DMS79 (cell line): Measurements from ENCODE around the gene C21orf58.
"Not testable (repeated sequence)": the region's sequence is repeated elsewhere in the genome, so short reads cannot be mapped to it uniquely, and the experiment has no call there.

Source experiments
- DNase-seq: peaks from one replicate; lab custom pipeline; 2025; lab: John Stamatoyannopoulos, UW

C21orf58 gene

DNA sequence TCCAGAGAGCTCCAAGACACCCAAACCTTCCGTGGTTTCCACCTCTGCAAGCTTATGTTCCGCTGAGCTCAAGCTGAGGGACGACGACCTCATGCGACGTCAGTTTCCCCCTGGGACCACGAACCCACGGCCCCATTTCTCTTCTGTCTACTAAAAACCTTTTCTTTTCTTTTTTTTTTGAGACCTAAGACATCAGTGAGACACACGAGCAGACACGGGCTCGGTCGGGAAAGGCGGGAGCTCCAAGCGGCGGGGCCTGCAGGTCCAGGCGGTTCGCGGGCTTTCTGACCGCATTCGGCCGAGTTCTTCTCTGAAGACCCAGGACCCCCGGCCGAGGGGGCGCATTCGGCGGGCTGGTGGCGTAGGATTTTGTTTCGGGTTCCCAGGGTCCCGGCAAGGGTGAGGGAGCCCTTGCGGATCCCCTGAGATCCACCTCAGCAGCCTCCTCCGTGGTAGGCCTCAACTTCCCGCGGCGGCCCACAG lies 402 bp downstream of the C21orf58 start:
- no peak for DNase-seq

DNA sequence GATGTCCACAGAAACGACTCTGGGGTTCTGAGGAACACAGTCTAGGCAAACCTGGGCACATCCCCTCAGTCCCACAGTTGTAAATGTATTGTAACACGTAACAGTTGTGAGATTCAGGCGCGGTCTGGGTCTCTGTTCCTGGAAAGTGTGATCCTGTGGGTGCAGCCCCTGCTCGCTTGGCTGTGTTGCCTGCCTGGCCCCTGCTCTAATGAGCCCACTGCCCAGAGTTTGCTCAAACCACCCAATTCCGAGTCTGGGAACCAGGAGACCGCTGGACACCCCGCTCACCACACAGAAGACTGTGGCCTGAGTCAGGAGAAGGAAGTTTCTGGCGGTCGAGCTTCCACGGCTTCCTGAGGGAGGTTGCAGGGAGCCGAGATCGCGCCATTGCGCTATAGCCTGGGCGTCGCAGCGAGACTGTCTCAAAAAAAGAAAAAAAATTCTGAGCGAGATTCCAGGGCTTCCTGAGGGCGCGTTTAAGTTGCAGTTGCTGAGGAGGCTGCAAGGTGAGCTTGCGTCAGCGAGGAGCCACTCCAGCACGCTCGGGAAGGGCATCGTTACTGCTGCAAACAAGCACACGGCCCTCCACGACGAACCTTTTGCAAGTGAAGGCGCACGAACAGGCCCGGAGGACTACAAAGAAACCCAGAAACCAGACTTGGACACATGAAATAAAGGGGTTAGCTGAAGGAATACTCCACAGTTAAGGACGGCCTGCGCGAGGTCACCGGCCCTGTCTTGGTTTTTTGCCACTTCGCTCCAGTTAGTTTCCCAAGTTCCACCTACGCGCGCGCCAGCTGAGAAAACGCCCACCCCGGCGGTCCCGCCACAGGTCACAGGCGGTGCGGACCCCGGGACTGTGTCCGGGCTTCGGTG lies 1.1 kb downstream of the C21orf58 start:
- no peak for DNase-seq

DNA sequence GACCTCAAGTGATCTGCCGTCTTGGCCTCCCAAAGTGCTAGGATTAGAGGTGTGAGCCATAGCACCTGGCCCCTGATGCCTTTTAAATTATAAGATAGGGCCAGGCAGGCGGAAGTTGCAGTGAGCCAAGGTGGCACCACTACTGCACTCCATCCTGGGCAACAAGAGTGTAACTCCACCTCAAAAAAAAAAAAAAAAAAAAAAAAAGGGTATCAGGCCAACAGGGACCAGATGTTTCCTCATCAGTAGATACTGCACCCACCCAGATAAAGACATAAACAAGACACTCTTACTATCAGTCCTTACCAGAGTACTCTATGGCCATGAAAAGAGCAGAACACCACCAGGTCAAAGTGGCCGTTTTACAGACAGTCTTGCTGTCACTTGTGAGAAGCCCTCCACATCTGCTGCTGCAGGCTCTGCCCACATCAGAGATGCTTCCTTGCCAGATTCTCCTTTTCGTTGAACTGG lies 3.3 kb downstream of the C21orf58 start:
- DNase-seq: no peak

DNA sequence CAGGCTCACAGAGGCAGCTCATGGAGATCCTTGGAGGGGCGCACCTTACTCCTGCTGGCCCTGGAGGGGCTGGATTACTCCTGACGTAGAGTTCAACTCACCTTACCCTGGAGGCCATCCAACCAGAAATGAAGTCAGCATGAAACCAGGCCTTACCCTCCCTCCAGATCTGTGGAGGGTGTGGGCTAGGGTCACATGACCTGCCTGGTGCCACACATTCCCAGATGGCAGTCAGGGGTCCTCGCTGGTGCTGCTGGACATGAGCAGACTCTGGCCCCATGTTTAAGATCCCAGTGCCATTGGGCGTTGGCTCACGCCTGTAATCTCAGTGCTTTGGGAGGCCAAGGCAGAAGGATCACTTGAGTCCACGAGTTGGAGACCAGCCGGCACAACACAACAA lies 4.5 kb downstream of the C21orf58 start:
- no peak for DNase-seq

DNA sequence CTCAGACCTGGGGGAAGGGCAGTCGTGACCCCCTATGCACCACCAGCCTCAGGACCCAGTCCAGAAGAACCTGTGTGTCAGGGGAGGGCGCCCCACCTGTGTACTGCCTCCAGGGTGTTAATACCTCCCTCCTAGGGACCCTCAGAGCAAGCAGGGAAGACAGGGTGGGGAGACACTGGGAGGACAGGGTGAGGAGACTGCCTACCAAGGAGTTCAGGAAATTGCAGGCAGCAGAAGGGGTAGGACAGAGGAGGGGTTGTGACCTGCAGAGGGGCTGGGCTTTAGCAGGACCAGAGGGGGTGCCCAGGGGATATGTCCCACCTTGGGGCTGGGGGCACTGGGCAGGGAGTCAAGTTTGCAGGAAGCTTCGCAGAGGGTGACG lies 5.2 kb downstream of the C21orf58 start:
- no peak for DNase-seq

DNA sequence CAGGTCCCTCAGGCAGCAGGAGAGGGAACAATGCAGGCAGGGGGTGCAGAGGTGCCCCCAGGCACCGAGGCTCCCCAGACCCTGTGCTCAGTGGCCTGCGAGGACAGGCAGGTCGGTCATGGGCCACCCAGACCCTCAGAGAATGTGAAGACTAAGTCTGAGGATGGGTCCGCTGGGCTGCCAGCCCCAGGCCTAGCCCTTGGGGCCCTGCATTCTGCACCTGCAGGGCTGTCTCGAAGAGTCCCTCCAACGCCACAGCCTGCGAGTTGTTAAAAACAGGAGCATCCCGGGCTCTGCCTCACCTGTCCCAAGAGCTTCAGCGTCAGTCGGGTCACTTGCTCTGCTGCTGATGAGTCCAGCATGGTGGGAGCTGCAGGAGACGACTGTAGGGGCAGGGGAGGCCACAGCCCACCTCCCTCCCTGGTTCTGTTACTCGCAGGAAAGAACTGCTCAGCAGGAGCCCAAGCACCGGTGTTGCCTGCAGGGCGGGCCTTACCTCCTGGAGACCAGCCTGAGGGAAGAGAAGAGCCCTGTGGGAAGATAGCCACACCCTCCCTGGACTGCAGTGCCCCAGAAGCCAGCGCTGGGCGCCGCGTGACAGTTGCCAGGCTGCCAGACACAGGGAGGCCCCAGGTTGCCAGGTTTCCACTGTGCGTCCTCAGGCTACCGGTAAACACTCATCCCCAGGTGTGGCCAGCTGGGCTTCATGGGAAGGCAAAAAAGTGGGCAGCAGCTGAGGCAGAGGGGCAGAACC lies 5.8 kb downstream of the C21orf58 start:
- peak; percentile 10 for DNase-seq

DNA sequence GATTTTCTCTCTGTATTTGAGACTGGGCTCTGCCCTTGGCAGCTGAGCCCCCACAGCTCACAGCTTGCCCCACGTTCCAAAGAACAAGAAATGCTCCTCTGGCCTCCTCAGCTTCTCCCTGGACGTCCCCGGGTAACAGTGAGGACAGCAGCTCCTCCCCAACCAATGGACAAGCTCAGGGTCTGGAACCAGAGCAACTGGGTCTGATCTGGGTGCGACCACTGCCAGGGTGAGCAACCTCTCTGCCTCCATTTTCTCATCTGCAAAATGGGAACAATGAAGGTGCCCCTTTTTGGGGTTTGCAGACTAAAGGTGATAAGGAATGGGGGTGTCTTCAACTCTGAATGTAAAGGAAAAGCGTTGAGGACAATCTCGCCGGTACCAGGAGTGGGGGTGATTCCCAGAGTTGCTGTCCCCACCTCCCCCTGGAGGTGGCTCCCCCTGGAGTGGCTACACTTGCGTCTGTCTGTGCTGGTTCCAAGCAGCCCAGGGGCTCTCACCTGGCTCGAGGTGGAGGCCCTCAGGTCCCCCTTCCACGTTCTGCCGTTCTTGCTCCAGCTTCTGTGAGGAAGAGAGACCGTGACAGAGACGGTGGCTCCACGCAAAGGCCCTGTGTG lies 6.9 kb downstream of the C21orf58 start:
- no peak for DNase-seq

DNA sequence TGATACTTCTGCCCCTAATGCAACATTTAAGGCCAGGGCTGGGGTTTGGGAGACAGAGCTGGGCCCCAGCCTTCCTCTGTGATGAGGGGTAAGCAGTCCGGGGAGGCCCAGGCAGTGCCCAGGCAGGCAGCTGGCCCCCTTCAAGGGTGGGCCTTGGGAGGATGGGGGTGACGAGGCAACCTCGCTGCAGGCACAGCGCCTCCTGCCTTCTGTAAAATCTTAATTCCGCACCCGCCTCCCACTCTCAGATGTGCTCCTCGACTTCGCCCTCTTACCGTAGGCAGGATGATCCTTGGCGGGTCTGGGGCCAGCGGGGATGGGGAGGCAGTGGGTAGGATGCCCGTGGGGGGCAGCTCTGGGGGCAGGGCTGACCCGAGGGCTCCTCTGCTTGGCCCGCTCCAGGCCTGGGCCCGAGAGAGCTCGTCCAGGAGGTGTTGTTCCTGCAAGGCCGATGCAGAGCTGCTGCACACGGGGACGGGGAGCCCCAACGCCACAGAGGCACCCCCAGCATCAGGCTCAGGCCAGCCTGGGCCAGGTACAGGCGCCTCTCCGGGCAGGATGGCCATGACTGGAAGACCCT lies 9.1 kb downstream of the C21orf58 start:
- no peak for DNase-seq

DNA sequence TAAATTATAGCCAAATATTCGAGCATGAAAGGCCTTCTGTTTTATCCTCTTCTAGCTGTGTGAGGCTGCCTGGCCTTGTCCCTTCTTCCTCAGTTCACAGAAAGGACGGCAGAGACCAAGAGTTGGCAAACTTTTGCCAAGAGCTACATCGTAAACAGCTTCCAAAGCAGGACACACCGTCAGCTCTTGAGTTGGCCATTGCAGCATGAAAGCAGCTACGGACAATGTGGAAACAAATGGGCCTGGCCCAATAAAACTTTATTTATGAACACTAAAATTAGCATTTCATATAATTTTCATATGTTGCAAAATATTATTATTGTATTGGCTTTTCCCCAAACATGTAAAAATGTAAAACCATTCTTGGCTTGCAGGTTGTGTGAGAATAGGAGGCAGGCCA lies 10.7 kb downstream of the C21orf58 start:
- no peak for DNase-seq

DNA sequence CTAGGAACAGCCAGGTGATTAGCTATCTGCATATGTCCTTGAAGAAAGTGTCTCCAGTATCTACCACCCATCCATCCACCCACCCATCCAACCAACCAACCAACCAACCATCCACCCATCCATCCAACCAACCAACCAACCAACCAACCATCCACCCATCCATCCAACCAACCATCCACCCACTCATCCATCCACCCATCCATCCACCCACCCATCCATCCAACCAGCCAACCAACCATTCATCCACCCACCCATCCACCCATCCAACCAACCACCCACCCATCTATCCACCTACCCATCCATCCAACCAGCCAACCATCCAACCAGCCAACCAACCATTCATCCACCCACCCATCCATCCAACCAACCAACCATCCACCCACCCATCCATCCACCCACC lies 12.1 kb downstream of the C21orf58 start:
- no peak for DNase-seq

DNA sequence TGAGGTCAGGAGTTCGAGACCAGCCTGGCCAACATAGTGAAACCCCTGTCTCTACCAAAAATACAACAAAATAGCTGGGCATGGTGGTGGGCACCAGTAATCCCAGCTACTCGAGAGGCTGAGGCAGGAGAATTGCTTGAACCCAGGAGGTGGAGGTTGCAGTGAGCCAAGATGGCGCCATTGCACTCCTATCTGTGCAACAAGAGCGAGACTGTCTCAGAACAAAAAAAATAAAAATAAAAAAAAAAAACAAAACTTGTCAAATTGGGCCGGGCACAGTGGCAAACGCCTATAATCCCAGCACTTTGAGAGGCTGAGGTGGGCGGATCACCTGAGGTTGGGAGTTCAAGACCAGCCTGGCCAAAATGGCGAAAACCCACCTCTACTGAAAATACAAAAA lies 13.4 kb downstream of the C21orf58 start:
- DNase-seq: not testable (repeated sequence)

DNA sequence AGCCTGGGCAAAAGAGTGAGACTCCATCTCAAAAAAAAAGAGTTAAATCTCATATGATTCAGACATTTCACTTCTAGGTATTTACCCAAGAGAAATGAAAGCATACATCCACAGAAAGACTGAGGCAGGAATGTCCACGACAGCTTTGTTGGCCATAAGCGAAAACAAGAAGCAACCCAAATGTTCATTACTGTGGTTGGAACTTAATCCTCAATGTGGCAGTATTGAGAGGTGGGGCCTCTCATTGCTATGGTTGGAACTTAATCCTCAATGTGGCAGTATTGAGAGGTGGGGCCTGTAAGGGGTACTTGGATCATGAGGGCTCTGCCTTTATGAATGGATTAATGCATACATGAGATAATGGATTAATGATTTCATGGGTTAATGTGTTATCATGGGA lies 15.2 kb downstream of the C21orf58 start:
- DNase-seq: no peak

DNA sequence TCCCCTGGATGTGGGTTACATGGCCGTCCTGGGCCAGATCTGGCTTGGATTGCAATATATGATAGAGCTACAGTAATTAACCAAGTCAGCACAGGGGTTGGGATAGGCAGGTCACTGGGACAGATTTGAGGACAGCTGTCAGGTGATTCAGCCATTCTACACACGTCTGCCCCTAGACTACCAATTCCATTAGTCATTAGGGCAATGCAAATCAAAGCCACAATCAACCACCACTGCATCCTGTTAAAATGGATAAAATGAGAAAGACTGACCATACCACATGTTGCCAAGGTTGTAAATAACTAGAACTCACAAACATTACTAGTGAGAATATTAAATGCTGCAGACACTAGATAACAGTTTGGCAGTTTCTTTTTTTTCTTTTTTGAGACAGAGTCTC lies 16.0 kb downstream of the C21orf58 start:
- no peak for DNase-seq

DNA sequence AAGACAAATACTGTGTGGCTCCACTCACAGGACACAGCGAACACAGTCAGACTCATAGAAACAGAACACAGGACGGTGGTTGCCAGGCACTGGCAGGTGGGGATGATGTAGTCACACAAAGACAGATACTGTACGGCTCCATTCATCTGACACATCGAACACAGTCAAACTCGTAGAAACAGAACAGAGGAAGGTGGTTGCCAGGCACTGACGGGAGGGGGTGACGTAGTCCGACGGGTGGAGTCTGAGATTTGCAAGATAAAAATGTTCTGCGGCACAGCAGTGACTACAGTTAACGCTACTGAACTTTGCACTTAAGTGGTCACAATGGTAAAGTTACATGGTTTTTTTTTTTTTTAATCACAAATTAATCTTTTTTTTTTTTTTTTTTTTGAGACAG lies 18.7 kb downstream of the C21orf58 start:
- DNase-seq: no peak

DNA sequence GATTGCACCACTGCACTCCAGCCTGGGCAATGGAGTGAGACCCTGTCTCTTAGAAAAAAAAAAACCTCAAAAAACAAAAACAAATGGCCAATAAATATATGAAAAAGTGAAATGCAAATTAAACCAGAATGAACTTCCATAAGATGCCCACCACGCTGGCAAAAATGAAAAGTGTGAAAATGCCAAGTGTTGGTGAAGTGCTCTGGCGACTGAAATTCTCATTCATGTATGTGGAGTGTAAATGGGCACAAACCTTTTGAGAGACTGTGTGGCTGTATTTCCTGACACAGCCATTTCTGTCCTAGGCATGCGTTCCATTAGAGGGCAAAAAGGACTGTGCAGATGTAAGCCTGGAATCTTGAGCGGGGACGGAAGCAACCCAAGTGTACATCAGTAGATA lies 19.2 kb downstream of the C21orf58 start:
- no peak for DNase-seq

DNA sequence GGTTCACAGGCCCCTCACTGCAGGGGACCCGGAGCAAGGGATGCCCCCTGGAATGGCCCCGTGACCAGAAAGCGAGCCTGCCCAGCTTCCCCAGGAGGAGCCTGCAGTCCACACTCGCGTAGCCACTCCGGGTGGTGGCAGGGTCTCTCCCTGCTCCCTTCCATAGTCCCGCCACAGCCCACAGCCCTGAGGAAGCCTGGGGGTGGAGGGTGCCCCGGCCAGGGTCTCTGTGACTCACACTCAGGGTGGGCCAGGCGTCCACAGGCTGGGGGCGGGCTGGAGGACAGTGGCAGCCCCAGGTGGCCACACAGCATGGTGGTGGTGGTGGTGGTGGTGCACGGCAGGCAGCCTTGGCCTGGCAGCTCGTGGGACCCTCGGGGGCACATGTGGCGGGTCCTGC lies 21.9 kb downstream of the C21orf58 start:
- no peak for DNase-seq

DNA sequence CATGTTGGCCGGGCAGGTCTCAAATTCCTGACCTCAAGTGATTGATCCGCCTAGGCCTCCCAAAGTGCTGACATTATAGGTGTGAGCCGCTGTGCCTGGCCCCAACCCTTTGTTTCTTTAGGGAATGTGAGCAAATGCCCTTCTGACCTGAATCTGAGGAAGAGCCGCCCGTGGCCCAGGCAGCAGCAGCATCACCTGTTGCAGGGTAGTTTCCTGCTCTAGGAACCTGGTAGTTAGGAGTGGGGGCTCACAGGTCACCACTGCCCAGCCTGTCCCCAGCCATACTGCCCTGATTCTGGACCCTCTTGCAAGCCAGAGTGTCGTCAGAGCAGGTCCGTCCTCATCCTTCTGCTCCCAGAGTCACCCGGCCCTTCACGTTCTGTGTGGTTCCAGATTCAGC lies 24.5 kb downstream of the C21orf58 start:
- no peak for DNase-seq

DNA sequence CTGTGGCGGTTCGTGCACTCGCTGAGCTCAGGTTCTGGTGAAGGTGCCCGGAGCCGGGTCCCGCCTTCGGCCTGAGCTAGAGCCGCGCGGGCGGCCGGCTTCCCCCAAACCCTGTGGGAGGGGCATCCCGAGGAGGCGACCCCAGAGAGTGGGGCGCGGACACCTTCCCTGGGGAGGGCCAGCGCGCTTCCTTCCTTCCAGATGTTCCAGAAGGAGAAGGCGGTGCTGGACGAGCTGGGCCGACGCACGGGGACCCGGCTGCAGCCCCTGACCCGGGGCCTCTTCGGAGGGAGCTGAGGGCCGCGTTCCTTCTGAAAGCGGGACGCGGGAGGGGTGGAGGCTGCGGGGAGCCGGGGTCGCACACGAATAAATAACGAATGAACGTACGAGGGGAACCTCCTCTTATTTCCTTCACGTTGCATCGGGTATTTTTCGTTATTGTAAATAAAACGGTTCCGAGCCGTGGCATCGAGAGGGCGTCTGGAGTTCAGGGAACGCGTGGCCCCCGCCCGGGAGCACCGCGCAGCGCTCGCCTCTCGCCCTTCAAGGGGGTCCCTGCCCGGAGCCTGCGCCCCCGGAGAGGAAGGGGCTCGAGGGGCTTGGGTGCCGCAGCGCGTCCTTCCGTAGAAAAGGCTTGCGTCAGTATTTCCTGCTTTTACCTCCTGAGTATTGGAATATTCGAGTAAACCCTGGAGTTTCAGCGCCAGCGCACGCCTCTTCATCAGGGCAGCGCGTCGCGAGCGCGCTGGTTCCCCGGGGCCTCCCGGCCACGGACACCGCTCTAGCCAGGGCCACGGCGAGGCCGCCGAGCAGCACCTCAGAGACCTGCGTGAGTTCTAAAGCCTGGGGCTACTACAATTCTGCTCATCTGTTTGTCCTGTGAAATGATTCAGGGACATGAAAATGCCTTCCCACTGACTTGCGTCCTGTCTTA lies 26.1 kb downstream of the C21orf58 start:
- DNase-seq: no peak

DNA sequence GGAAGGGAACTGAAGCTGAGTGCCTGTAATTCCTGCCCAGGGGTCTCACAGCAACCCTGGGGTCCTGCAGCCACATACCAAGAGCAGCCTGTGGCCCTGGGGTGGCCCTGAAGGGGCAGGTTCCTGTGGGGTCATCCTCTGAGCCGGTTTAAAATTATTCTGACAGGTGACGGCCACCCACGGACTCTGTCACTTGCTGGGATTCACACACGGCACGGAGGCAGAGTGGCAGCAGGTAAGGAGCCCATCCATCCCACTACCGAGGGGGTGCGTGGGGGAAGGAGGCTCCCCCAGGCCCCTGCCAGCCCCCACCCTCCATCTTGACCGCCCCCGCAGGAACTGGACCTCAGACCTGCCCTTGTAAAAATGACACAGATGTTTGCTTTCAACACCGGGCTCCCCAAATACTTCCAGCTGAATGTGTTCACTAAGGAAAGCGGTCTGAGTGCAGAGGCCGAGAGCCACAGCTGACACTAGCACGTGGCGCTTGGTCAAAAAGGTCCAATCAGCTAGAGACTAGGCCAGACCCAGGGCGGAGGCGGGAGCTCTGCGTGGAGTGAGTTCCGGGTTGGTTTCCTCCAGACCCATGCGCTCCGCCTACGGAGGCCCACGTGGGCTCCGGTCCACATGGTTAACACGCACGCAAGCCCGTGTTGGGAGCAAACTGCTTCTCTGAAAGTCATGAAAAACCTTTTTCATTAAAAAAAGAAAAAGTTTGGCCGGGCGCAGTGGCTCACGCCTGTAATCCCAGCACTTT lies 27.5 kb downstream of the C21orf58 start:
- DNase-seq: no peak

DNA sequence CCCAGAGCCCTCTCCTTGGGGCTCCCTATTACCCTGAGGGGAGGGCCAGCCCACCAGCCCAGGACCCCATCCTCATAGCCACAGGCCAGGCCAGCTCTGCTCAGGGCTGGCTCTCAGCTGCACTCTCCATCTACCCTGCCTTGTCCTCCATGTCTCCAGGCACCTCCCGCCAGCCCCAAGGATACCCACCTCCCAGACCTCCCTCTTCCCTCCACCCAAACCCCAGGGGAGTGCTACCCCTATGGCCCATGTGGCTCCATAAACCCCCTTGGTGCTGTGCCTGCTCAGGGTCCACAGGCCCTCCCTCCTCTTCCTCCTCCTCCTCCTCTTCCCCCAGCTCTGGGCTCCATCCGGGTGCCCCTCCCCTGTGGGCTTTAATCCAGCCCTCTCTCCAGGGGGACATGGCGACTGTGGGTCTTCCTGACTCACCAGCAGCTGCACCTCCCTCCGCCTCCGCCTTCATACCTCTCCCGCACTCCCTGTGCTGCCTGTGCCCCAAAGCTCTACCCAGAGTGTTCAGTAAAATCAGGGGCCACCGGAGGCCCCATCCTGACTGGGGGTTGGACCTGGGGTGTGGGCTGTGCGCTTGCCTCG lies 28.4 kb downstream of the C21orf58 start:
- no peak for DNase-seq
